Hematopoietic multipotent progenitor cell (in vitro differentiated cells): ENCODE measurements around the gene RUNX3. TPM values are rescaled to one million over a fixed set of nuclear protein-coding genes. Genes with fewer than 3 reads are reported as not detected.

Experiments used
- DNase-seq, 3 donors: peaks; one replicate each; pipeline ENCODE4 v3.0.0-alpha.2; 2011 to 2015; ENCODE audit warnings: low read depth in 2 of 3, low spot score in 2 of 3
- total RNA-seq: library from RNA; depleted of rRNA; stranded (reverse); fragments of >200 nt; gene quantifications from one replicate; pipeline ENCODE4 v1.2.3, GENCODE V29; 2012

RUNX3 gene
- total RNA-seq, 1 donor, result 22.9 TPM

- no peak for DNase-seq
Measured at GRCh38 chr1:24903955-24904730, 25.9 kb downstream of the RUNX3 start.

- no peak for DNase-seq
Measured at GRCh38 chr1:24903560-24903954, 26.5 kb downstream of the RUNX3 start.

DNA sequence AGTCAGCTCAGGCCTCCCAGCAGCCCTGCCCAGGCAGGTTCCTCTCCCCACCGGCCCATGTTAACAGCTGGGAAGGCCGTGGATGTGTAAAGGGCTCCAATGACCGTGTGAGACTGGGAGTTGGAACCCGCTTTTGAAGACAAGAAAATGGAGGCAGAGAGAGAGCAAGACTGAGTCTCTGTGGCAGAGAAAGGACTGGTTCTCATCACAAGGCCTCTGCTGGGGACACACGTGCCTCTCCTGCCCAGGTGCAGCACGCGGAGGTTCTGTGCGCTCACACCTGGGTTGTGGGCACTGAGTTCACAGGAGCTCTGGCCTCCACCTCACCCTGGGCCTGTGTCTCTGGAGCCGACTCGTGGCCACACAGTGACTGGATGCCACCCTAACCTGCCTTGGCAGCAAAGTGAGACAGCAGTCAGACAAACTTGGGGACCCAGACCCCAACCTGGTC is 27.0 kb downstream of the RUNX3 start:
- no peak for DNase-seq

DNA sequence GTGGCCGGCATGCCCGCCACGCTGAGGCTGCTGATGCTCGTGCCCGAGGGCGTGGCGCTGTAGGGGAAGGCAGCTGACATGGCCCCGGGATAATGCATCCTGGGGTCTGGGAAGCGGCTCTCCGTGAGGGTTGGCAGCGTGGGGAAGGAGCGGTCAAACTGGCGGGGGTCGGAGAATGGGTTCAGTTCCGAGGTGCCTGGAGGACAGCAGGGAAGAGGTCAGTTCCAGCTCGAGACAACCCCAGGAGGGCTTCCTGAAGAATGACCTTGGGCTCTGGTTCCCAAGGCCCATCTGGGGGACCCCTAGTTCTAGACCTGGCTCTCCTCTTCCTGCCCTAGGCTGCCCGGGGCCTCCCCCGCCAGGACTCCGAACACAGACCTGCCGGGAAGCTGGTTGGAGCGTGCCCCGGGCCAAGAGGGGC is 27.6 kb downstream of the RUNX3 start:
- no peak for DNase-seq

DNA sequence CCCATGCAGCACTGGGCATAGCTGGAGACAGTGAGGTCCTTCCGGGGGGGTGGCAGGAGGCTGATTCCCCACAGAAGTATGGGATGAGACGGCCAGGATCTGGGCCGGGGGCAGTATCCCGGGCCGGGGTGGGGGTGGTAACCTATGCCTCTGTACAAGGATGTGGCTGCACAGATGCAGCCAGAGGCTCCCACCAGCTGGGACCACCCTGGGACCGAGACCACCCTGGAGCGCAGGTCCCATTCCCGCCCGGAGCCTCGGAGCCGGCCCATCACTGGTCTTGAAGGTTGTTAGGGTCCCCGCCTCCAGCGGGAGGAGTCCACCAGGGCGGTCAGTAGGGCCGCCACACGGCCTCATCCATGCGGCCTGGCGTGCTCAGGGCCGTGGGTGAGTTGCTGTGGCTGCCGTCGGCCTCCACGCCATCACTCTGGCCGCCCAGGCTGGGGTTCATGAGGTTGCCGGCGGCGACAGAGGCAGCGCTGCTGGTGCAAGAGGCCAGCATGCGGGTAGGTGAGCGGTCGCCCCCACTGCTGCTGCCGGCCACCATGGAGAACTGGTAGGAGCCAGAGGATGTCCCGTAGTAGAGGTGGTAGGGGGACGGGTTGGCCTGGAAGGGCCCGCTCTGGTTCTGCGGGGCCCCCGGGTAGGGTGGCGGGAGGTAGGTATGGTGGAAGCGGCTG is 28.1 kb downstream of the RUNX3 start:
- DNase-seq, result no peak

- no peak for DNase-seq
Measured at GRCh38 chr1:24900985-24901781, 28.9 kb downstream of the RUNX3 start.

DNA sequence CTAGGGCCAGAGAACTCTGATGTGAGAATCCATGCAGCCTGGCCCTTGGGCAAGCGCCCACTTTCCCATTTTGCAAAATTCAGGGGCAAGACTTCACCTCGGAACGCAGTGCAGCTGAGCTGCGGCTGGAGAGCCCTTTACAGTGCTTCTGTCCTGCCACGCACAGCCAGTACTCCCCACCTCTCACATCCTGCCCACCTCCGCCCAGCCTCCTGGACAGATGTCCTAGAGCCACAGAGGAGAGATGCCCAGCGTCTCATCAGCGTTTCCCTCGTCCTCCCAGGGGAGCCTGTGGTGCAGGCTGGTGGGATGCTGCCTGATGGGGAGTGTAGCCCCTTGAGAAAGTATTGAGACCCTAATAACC is 29.6 kb downstream of the RUNX3 start:
- no peak for DNase-seq

GRCh38 chr1:24899581-24900485 is 30.2 kb downstream of the RUNX3 start:
- no peak for DNase-seq

GRCh38 chr1:24898909-24899439 is 31.1 kb downstream of the RUNX3 start:
- DNase-seq, result no peak

GRCh38 chr1:24898152-24898908 is 31.7 kb downstream of the RUNX3 start:
- peak in 2 of 3 donors; percentile 28 to 54 for DNase-seq

GRCh38 chr1:24897263-24898151 is 32.6 kb downstream of the RUNX3 start:
- DNase-seq, result no peak

DNA sequence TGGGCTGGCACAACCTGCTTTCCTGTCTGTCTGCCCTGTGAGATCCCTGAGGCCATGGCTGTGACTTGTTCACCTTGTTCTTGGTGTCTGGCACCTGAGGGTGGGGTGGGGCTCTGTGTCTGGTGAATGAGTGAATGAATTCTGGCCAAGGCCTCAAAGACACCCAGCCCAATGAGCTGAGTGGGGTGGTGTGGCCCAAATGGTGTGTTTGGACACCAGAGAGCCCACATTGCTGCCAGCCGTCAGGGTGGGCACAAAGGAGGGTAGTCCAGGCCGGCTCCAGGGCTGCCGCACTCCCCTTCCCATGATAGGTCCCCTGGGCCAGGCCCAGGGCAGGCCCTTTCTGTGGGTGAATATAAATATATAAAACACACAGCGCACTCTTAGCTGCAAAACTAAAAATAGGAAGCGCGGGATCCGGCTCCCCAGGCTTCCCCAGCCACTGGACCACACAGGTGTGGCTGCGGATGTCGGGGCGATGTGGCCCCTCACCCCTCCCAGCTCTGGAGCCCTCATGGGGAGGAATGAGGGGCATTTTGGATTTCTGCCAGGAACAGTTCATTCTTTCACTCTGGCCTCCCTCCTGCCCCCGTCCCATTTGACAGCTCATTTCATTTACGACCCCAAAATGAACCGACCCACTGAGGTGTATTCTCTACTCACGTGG is 33.3 kb downstream of the RUNX3 start:
- no peak for DNase-seq

DNA sequence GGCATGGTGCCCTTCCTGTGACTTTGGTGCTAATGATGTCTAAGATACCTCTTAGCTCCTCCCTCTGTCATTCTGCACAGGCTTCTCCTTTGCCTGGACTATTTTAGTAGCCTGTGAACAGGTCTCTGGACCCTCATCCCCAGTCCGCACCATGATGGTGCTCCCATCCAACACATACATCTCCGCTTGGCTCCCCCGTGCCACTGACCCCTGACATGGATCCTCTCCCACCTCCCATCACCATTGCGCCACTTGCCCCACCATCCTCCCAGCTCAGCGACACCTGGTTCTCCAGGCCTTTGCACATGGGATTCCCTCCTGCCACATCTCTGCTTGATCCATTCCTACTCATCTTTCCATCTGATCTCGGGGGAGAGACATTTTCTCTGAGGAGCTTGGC is 33.9 kb downstream of the RUNX3 start:
- no peak for DNase-seq

DNA sequence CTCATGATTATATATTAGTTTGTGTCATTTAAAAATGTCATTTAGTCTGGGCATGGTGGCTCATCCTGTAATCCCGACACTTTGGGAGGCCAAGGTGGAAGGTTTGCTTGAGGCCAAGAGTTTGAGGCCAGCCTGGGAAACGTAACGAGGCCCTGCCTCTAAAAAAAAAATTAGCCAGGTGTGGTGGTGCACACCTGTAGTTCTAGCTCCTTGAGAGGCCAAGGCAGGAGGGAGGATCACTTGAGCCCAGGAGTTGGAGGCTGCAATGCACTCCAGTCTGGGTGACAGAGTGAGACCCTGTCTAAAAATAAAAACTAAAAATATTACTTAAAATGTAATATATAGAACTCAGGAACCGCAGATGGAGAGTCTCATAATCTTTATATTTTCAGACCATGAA is 34.6 kb downstream of the RUNX3 start:
- DNase-seq, result no peak

GRCh38 chr1:24894002-24894401 is 36.1 kb downstream of the RUNX3 start:
- no peak for DNase-seq

- DNase-seq, result no peak
Measured at GRCh38 chr1:24893431-24893830, 36.6 kb downstream of the RUNX3 start.

GRCh38 chr1:24892188-24893153 is 37.6 kb downstream of the RUNX3 start:
- DNase-seq, result no peak
